Measurements from ENCODE around the gene TAF3.
"Not testable (repeated sequence)": the region's sequence is repeated elsewhere in the genome, so short reads cannot be mapped to it uniquely, and the experiment has no call there.

TAF3 gene, protein sequence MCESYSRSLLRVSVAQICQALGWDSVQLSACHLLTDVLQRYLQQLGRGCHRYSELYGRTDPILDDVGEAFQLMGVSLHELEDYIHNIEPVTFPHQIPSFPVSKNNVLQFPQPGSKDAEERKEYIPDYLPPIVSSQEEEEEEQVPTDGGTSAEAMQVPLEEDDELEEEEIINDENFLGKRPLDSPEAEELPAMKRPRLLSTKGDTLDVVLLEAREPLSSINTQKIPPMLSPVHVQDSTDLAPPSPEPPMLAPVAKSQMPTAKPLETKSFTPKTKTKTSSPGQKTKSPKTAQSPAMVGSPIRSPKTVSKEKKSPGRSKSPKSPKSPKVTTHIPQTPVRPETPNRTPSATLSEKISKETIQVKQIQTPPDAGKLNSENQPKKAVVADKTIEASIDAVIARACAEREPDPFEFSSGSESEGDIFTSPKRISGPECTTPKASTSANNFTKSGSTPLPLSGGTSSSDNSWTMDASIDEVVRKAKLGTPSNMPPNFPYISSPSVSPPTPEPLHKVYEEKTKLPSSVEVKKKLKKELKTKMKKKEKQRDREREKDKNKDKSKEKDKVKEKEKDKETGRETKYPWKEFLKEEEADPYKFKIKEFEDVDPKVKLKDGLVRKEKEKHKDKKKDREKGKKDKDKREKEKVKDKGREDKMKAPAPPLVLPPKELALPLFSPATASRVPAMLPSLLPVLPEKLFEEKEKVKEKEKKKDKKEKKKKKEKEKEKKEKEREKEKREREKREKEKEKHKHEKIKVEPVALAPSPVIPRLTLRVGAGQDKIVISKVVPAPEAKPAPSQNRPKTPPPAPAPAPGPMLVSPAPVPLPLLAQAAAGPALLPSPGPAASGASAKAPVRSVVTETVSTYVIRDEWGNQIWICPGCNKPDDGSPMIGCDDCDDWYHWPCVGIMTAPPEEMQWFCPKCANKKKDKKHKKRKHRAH

DNA sequence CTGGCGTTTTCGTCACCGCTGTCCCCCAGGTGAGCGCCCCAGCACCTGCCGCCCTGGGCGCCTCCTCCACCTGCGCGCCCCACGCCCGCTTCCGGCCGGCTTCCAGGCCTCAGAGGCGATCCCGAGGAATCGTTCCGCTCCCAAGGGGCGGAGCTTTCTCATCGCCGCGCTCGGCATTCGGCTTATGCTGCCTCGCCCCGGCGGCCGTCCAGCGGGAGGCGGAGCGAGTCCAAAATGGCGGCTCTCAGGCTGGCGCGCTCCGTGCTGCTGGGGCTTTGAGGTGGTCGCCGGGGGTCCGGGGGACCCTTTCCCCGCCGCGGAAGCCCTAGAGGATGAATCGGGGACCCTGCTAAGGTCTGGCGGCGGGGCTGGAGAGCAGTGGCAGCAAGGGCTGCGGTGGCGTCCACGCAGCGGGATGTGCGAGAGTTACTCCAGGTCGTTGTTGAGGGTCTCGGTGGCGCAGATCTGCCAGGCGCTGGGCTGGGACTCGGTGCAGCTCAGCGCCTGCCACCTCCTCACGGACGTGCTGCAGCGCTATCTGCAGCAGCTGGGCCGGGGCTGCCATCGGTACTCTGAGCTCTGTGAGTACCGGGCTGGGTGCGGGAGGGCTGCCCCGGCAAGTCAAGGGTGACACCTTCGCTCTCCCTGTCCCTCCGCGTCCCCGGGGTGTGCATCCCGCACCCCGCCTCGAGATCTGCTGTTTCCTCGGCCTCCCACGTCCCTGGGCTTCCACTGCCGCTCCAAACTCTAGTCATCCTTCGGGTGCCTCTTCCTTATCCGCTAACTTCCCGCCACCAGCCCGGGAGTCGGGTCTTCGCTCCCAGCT, at the start of gene TAF3:
TSS of gene TAF3 (plus strand) at position 211 of the 826 bp plus-strand sequence. CDS start at position 416, 205 bp downstream.
- DNase-seq, result peak; percentile 31

DNA sequence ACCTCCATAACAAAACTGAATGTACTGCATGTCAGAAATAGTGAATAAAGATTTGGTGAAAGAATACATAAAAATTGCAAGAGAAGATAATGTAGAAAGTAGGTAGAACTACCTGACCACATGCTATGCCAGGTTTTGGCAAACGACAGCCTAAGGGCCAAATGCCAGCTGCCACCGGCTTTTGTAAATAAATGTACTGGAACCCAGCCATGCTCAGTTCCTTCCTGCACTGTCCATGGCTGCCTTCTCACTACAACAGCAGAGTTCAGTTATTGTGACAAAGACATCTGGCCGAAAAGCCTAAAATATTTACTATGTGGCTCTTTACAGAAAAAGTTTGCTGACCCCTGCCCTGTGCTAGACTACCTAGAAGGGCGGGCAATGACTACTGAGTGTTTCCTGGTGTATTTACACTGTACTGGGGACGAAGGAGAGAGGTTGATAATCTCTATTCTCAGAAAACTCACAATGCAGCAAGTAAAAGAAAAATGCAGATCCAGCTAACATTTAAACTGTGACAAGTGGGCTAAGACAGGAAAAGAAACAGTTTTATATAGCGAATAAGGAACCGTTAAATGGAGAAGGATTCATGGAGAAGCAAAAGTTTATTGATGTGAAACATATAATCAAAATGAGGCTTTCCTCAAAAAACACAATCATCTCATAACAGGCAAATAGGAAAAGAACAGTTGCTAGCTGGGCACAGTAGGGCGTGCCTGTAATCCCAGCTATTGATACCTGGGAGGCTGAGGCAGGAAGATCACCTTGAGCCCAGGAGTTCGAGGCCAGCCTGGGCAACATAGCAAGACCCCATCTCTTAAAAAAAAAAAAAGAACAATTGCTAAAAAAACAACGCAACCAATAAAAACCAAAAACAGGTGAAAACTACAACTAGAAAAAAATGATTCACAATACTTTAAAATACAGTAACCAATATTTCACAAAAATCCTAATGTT, 44.2 kb upstream of the TAF3 start:
- DNase-seq, result no peak

DNA sequence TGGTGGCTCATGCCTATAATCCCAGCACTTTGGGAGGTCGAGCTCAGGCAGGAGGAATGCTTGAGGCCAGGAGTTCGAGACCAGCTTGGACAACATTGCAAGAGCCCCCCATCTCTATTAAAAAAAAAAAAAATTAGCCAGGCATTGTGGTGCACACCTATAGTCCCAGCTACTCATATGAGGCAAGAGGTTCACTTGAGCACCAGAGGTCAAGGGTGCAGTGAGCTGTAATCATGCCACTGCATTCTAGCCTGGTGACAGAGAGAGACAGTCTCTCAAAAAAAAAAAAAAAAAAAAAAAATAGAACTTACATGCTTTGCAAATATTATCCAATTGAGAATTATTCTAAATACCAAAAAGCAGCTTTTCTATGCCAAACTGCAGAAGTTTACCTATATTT, 41.5 kb upstream of the TAF3 start:
- no peak for DNase-seq

- DNase-seq, result not testable (repeated sequence)
Measured at GRCh38 chr10:7782194-7782593, 36.1 kb upstream of the TAF3 start.

DNA sequence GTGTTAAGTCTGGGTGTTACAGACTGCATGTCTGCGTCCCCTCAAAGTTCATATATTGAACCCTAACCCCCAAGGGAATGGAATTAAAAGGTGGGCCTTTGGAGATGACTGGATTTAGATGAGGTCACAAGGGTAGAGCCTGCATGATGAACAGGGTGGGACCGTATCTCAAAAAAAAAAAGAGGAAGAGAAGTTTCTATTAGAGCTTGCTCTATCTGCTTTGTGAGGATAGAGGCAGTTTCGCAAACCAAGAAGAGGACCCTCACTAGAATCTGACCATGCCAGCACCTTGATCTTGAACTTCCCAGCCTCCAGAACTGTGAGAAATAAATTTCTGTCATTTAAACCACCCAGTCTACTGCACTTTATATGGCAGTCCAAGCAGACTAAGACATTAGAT, 31.9 kb upstream of the TAF3 start:
- DNase-seq, result no peak

DNA sequence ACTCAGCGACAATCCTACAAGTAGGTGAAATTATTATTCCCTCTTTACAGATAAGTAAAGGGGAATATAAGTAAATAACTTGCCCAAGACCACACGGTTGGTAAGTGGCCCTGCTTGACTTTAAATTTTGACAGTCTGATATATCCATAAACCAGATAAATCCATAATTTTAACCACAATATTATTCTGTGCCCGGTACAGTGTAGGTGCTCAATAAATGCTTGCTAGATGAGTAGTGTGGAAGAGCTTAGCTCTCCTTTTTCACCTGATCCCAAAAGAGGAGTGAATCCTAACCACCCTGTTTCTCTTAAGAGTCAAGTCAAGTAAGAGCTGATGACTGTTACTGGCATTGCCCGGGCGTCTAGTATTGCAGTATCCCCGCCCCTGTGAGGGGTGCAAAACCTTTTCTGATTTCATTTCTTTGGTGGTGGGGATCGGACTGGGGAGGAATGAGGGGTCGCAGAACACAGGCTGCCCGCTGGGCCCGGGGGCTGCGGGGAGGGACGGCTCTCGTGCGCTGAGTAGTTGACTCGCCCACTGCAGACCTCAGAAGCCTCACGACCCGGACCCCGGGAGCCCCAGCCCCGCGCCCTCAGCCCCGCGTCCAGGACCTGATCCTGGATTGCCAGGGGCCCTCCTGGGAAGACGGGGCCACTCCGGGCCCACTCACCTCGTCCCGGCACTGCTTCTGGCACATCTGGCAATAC, 31.0 kb upstream of the TAF3 start:
- no peak for DNase-seq

GRCh38 chr10:7787857-7788638, 30.3 kb upstream of the TAF3 start, which contains the start of the genes ATP5F1C and KIN:
TSS of gene ATP5F1C (plus strand) at chr10:7788177. CDS start at chr10:7788208, 31 bp downstream.
TSS of gene KIN (minus strand) at chr10:7787993. CDS start at chr10:7787933, 60 bp downstream.
- DNase-seq, result peak; percentile 83

GRCh38 chr10:7788639-7789286, 29.5 kb upstream of the TAF3 start:
- DNase-seq, result no peak

DNA sequence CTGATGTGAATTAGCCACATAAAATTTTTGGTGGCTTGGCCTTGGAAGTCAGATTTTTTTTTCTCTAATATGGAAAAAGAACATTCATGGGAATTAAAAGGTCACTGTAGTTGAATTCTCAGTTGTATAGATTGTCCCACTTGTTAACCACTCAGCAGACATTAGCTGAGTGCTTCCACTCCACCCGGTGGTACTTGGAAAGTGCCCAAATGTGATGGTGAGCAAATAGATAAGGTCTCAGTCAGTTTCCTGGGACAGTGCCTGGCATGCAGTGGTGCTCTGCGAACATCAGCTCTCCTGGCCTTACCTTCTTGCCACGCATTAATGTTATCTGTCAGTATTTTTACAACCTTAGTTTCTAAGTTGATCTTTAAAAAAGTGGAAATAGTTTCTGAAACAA, 28.9 kb upstream of the TAF3 start:
- no peak for DNase-seq

DNA sequence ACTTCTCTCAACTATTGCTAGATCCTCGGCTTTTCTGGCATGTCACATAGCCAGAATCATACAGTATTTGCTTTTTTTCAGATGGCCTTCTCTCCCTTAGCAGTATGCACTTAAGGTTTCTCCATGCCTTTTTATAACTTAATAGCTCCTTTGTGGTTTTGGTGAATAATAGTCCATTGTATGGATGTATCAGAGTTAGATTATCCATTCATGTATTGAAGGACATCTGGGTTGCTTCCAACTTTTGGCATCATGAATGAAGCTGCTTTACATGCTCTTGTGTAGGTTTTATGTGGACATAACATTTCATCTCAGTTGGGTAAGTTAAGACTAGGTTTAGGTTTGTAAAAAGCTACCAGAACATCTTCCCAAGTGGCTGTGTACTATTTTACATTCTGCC, 25.8 kb upstream of the TAF3 start:
- no peak for DNase-seq

DNA sequence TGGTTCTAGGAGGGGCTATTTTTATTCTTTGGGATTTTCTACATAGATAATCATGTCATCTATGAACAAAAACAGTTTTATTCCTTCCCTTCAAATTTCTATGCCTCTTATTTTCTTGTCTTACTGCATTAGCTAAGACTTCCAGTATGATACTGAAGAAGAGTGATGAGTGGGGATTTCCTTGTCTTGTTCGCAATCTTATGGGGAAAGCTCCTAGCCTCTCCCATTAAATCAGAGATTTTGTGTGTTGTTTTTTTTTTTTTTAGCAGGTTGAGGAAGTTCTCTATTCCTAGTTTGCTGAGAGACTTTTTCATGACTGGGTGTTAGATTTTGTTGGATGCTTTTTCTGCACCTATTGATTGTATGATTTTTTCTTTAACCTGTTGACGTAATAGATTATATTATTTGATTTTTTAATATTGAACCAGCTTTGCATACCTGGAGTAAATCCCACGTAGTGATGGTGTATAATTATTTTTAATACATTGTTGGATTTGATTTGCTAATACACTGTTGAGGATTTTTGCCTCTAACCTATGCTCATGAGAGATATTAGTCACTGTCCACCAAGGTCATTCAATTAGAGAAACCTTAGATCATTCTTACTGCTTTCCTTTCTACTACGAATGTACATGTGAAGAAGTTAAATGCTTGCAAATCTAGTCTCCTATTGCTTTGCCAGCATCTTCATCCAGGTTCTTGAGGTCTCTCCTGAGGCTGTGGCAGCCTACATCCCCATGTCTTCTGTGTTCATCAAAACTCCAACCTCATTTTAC, 23.9 kb upstream of the TAF3 start:
- no peak for DNase-seq

DNA sequence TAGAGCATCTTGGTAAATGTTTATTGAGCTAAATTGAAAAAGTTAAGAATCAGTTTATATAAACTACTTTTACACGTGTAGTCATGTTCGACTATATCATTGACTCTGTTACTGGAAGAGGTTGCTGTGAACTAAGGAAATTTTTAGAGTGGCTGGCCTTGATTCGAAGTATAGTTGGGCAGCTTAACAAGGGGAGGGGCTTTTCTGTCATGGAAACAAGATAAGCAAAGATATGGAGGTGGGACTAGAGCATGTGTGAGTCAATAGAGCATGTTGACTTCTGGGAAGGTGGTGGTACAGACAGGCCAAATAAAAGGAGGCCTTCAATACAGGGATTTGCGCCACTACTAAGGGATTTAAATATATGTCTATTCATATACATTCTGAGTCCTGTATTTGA, 22.7 kb upstream of the TAF3 start:
- DNase-seq, result no peak

DNA sequence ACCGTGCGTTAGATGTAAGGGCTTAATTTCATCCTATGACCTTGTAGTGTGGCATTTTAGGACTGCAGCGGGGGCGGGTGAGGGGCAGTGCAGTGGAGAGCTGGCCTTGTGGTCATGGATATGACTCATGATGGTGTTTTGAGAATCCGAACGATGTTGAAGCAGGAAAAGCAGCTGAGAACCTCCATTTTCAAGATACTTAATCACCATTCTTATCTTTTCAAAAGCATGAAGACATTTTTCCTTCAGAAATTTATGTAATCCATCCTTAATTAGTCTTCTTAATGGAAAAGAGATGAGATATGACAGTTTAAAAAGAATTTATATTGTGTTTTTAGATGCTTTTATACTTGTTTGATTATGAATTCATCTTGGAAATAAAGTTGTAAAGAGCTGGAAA, 20.7 kb upstream of the TAF3 start:
- no peak for DNase-seq

GRCh38 chr10:7802606-7803005, 15.7 kb upstream of the TAF3 start:
- no peak for DNase-seq

DNA sequence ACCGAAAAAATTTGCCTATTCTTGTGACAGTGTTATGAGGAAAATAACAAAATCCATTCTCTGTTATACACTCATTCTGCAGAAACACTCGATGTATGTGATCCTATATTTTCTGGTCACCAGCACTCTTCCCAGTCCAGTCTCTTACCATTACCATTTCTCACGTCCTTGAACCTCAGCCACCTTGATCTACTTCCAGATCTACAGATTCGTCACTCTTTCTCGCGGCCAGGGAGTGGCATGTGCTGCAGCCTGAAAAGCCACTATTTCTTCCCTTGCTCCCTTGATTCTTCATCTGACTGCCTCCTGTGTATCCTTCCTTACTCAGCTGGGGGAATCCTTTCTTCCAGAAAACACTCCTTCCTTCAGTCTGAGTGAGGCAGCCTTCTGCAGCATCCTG, 14.1 kb upstream of the TAF3 start:
- DNase-seq, result no peak

DNA sequence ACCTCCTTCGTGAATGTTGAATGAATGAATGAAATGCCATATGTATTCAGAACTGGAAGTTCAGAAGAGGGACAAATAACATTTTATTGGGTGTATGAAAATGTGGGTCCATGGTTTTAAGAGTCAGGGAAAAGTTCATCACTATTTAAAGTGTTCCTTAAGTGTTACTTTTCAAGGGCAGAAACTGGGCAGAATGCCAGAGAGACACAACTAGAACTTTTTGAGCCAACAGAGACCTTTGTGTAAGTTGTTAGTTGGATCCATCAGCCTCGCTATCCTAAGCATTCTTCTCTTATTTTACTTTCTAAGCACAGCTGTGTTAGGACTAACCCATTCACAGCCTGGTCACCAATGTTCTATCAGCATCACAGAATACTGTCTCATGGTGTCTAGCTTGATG, 13.6 kb upstream of the TAF3 start:
- DNase-seq, result no peak

- no peak for DNase-seq
Measured at GRCh38 chr10:7808686-7809267, 9.5 kb upstream of the TAF3 start.

GRCh38 chr10:7810443-7810842, 7.9 kb upstream of the TAF3 start:
- no peak for DNase-seq
